Measurements from ENCODE around the gene NPDC1.

DNA sequence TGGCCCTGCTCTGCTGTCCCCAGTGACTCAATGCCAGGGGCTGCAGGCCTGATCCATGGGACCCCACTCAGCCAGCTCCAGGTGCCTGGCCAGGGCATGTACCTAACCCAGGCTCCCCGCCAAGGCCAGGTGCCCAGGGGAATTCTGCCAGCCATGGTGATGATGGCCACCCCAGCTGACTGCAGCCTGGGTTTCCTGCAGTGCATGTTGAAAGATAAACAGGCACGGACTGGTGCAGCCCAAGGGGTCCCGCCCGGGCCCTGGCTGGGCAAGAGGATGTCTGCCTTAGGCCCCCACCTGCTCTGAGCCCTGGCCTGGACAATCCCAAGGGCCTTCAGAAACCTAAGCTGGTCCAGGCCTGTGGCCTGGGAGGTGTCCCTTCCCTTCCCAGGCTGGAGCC lies 19.1 kb downstream of the NPDC1 start:
- TF ChIP-seq POLR2AphosphoS5 (IDR thresholded peaks at IDR 0.05; ENCODE audit: low read depth, low read length) (no peak), TAF1 (IDR thresholded peaks at IDR 0.05; ENCODE audit: borderline replicate concordance, insufficient read depth, low read length) (no peak), SIN3A (IDR thresholded peaks at IDR 0.05; ENCODE audit: borderline replicate concordance, insufficient read depth, low read length) (no peak)
- TF ChIP-seq, protein P1, sequence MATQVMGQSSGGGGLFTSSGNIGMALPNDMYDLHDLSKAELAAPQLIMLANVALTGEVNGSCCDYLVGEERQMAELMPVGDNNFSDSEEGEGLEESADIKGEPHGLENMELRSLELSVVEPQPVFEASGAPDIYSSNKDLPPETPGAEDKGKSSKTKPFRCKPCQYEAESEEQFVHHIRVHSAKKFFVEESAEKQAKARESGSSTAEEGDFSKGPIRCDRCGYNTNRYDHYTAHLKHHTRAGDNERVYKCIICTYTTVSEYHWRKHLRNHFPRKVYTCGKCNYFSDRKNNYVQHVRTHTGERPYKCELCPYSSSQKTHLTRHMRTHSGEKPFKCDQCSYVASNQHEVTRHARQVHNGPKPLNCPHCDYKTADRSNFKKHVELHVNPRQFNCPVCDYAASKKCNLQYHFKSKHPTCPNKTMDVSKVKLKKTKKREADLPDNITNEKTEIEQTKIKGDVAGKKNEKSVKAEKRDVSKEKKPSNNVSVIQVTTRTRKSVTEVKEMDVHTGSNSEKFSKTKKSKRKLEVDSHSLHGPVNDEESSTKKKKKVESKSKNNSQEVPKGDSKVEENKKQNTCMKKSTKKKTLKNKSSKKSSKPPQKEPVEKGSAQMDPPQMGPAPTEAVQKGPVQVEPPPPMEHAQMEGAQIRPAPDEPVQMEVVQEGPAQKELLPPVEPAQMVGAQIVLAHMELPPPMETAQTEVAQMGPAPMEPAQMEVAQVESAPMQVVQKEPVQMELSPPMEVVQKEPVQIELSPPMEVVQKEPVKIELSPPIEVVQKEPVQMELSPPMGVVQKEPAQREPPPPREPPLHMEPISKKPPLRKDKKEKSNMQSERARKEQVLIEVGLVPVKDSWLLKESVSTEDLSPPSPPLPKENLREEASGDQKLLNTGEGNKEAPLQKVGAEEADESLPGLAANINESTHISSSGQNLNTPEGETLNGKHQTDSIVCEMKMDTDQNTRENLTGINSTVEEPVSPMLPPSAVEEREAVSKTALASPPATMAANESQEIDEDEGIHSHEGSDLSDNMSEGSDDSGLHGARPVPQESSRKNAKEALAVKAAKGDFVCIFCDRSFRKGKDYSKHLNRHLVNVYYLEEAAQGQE (IDR thresholded peaks at IDR 0.05; ENCODE audit: insufficient read depth in 1 of 2, low read depth in 2 of 2, low read length in 2 of 2) = no peak
